Neural progenitor cell (in vitro differentiated cells): ENCODE data around the gene MSI2.

Experiments used
- EZH2 ChIP-seq: fragments of 200-600 bp; sonication (generic); IDR thresholded peaks from 2 replicates; pipeline ENCODE4 v1.6.1; 2017; ENCODE audit warnings: antibody characterized with exemption, mild to moderate bottlenecking, moderate library complexity
- EZH2phosphoT487 ChIP-seq: fragments of 200-600 bp; sonication (generic); IDR thresholded peaks from 2 replicates; pipeline ENCODE4 v1.6.1; 2017; ENCODE audit warnings: antibody characterized with exemption
- TF ChIP-seq, protein P1 (sequence below): fragments of 200-600 bp; sonication (generic); IDR thresholded peaks from 2 replicates; pipeline ENCODE4 v1.5.1; 2017; ENCODE audit warnings: antibody characterized with exemption, mild to moderate bottlenecking

DNA sequence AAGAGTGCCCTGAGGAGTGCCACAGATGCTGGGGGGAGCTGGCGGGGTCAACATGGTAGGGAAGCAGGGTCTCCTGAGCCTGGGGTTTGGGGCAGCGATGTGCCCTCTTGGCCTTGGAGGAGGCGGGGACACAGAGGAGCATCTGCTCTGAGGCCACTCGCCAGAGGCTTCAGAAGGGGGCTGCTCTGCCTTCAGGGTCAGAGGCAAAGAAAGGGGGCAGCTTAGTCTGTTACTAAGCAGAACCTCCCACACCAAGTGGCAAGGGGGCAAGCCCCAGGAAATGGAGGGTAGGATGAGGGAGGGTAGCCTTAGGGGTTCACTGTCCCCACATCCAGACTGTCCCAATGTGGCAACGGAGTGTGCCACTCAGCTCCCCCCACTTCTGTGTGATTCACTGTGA lies 470.5 kb downstream of the MSI2 start:
- TF ChIP-seq EZH2phosphoT487, result no peak
- TF ChIP-seq, protein P1, sequence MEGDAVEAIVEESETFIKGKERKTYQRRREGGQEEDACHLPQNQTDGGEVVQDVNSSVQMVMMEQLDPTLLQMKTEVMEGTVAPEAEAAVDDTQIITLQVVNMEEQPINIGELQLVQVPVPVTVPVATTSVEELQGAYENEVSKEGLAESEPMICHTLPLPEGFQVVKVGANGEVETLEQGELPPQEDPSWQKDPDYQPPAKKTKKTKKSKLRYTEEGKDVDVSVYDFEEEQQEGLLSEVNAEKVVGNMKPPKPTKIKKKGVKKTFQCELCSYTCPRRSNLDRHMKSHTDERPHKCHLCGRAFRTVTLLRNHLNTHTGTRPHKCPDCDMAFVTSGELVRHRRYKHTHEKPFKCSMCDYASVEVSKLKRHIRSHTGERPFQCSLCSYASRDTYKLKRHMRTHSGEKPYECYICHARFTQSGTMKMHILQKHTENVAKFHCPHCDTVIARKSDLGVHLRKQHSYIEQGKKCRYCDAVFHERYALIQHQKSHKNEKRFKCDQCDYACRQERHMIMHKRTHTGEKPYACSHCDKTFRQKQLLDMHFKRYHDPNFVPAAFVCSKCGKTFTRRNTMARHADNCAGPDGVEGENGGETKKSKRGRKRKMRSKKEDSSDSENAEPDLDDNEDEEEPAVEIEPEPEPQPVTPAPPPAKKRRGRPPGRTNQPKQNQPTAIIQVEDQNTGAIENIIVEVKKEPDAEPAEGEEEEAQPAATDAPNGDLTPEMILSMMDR, result no peak
- TF ChIP-seq EZH2, result no peak
